PC-9 (cell line): Measurements from ENCODE around the gene CLASP1.

ENCODE experiments used
- EZH2 ChIP-seq: fragments of 200-600 bp; sonication (generic); IDR thresholded peaks from 2 replicates; pipeline ENCODE4 v1.8.0; 2017; ENCODE audit warnings: antibody characterized with exemption, low read depth
- TF ChIP-seq, protein P1 (sequence below): fragments of 200-600 bp; sonication (generic); conservative IDR thresholded peaks from 2 replicates; pipeline ENCODE4 v1.6.1; 2017; ENCODE audit warnings: mixed run types, antibody characterized with exemption, mild to moderate bottlenecking, moderate library complexity

DNA sequence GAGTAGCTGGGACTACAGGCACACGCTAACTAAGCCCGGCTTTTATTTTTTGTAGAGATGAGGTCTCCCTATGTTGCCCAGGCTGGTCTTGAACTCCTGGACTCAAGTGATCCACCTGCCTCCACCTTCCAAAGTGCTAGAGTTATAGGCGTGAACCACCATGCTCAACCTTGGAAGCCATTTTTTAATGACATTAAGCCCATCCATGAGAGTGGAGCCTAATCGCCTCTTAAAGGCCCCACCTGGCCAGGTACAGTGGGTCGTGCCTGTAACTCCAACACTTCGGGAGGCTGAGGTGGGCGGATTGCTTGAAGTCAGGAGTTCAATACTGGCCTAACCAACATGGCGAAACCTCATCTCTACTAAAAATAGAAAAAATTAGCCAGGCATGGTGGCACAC is 322.6 kb downstream of the CLASP1 start:
- TF ChIP-seq, protein P1, sequence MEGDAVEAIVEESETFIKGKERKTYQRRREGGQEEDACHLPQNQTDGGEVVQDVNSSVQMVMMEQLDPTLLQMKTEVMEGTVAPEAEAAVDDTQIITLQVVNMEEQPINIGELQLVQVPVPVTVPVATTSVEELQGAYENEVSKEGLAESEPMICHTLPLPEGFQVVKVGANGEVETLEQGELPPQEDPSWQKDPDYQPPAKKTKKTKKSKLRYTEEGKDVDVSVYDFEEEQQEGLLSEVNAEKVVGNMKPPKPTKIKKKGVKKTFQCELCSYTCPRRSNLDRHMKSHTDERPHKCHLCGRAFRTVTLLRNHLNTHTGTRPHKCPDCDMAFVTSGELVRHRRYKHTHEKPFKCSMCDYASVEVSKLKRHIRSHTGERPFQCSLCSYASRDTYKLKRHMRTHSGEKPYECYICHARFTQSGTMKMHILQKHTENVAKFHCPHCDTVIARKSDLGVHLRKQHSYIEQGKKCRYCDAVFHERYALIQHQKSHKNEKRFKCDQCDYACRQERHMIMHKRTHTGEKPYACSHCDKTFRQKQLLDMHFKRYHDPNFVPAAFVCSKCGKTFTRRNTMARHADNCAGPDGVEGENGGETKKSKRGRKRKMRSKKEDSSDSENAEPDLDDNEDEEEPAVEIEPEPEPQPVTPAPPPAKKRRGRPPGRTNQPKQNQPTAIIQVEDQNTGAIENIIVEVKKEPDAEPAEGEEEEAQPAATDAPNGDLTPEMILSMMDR = no peak
- no peak for TF ChIP-seq EZH2
